NCI-H524 (cell line): ENCODE results near the gene PDK4.
A peak's percentile ranks its signal among the peaks of the same experiment; 100 is the strongest.
"Not testable (repeated sequence)": the region's sequence is repeated elsewhere in the genome, so short reads cannot be mapped to it uniquely, and the experiment has no call there.

ENCODE experiments used
- DNase-seq, 2 experiments: peaks; one replicate each; lab custom pipeline; 2025; lab: John Stamatoyannopoulos, UW

The PDK4 gene

GRCh38 chr7:95604811-95605210, 8.5 kb upstream of the PDK4 start:
- DNase-seq = not testable (repeated sequence)

DNA sequence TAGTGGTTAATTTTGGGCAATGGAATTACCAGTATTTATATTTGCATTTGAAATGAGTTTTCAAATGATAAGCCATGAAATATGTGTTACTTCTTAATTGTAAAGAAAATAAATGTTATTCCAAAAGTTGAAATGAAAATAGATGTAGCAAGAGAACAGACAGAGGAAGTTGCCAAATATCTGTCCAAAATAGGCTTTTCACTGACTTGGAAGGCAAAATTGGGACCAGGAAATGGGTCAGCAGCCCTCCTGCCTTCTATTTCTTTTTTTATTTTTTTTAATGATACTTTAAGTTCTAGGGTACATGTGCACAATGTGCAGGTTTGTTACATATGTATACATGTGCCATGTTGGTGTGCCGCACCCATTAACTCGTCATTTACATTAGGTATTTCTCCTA, 8.1 kb upstream of the PDK4 start:
- not testable (repeated sequence) for DNase-seq

DNA sequence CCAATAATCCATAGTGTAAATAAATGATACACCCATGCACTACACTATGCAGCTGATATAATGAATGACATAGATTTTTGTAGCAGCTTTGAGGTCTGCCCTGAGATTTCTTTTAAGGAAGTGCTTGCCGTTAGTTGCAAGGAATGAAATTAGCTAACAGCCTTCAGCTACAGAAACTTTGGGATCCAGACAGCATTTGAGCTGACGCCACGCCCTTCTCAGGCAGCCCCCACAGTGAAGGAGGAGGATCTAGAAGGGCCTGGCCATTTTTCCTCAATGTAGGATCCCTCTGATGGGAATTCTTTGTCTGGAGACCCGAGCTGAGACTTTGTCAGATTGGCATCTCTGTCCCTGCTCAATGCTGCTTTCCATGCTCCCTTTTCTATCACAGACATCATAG, 6.1 kb upstream of the PDK4 start:
- no peak for DNase-seq

GRCh38 chr7:95601316-95601715, 5.0 kb upstream of the PDK4 start:
- no peak for DNase-seq

DNA sequence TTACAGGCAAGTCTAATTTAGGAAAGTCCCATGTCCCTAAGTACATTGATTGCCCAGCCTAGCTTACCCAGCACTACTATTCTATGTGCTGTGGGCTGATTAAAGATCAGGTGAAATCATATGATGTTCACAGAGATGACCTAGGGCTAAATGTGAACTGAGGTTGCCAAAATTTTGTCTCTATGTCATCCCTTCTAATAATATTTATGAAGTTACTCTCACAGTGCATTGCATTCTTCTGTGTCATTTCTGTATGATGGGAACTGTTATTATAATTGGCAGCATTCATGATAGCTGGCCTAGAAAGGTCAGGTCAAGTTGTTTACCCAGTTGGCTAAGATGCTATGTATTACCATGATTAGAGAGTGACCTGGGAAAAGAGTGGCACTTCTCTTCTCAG, 2.8 kb upstream of the PDK4 start:
- DNase-seq = no peak

- peak in 1 of 2 experiments; percentile 2 for DNase-seq
Measured at GRCh38 chr7:95598511-95598910, 2.2 kb upstream of the PDK4 start.

DNA sequence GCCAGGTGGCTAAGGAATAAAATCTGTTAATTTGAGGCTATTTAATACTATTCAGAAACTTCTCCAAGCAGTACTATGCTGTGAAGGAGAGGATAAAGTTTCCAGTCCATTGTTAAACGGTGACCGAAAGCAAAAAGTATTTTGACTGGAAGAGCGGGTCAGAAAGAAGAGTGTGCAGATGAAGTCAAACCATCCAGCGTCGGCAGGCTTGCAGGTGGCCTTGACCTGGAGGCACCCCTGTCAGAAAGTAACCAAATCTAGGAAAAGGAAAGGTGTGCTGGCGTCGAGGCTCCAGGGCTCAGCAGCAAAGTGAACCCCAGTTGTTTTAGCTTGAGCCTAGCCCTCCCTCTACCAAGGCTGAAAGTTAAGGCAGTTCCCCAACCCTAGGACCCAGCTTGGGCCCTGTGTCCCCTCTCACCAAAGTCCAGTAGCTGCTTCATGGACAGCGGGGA, 544 bp downstream of the PDK4 start:
- no peak for DNase-seq

DNA sequence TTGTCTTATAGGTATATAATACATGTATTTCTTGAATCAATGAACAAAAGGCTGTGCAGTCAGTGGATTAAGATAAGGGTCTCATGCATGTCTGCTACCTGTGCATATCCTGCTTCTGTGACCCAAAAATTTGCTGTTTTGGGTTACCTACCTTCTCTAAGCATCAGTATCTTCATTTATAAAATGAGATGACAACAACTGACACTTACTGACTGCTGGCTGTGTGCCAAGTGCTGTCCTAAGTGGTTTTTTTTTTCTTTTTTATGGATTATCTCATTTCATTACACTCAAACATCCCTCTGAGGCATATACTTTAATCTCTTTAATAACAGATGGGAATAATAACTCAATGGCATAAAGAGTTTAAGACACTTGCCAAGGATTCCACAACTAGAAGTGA, 2.1 kb downstream of the PDK4 start:
- peak; percentile 53 to 82 for DNase-seq

DNA sequence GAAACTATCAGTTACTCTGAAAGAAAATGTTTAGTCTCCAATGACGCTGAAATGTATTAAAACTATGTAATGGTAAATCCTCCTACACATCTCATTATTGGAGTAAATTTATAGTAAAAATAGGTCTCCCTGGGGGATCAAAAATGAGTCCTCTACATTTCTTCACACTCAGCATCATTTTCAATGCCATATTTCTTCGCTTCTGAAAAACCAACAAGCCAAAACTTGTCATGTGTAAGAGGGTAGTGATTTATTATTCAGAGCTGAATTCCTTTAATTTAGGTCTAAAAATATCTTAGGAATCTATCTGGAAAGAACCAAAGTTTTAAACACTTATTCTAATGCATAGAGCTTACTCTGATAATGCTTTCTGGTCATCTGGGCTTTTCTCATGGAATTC, 3.0 kb downstream of the PDK4 start:
- no peak for DNase-seq

DNA sequence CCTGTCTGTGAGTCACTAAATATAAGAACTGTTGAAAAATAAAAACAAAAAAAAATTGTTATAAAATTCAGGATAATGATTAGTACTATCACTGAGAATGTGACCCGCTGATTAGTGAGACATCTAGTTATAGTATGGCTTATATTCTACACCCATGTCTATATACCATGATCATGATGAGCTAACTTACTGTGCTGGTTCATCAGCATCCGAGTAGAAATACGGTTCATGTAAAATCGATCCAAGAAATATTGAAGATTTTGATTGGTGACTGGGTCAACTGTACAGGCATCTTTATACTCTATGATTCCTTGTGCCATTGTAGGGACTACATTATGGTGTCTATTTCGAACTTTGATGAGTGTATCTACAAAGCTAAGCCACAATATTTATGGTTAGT, 3.7 kb downstream of the PDK4 start:
- no peak for DNase-seq

- DNase-seq = no peak
Measured at GRCh38 chr7:95590387-95591248, 5.7 kb downstream of the PDK4 start.

DNA sequence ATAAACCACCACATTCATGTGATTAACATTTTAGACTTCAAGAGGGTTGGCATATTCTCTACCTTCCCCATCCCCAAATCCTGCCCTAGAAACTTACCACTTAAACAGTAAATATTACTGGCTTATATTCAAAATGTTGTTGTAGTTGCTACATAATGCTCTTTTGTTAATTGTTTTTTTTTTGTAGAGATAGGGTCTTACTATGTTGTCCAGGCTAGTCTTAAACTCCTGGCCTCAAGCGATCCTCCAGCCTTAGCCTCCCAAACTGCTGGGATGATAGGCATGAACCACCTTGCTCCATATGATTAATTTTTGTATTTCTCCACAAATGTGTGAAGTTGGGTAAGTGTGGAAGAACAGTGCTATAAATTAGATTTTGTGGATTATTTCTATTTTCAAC, 6.5 kb downstream of the PDK4 start:
- DNase-seq = no peak

GRCh38 chr7:95589031-95589430, 7.3 kb downstream of the PDK4 start:
- no peak for DNase-seq

DNA sequence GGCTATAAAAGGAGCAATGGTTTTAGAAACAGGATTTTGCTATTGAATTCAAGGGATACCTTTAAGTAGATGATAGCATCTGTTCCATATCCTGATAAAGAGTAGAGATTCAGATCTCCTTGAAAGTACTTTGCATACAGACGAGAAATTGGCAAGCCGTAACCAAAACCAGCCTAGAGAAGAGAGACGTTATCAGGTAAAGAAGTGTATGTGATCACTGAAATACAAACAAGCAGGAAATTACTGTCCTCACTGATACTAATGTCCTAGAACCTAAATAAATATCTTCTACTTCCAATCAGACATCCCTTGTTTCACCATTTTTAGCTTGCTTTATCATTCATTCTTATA, 9.4 kb downstream of the PDK4 start:
- peak in 1 of 2 experiments; percentile 57 for DNase-seq

DNA sequence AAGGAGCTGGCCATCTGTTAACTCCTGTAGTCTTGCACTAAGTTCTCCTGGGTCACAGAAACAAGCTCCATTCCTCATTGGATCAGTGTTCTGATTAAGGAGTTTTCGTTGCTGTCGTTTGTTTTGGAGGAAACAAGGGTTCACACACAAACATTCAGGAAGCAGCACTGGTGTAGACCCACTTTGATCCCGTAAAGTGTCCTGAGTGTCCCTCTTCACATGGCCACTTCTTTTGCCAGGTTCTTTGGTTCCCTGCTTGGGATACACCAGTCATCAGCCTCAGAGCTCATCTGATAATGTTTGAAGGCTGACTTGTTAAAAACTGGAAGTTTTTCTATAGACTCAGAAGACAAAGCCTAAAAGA, 10.9 kb downstream of the PDK4 start:
- no peak for DNase-seq

DNA sequence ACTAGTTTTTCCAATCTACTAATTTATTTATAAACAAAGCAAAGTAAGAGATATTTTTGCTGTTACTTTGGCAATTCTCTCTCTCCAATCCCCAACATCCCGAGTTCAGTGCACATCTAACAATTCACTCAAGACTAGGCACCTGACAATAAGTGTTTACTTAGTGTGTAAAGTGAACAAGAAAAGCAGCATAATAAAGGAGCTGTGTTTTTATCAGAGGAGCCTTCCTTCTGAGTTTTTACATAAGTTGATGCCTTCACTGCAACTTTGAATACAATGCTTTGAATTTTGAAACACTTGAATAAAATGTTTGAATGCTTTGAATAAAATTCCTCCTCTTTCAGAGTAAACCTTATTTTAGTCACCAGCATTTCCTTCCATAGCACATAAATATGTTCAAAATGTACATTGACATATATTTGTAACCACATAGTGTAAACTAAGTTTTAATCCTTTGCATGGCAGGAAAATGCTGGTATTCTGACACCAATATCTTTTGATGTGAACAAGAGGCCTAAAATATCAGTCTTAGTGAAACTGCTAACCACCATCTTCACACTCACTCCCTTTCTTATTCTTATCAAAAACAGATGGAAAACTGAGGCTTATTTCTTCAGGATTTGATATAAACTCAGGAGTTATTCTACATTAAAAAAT, 11.4 kb downstream of the PDK4 start:
- no peak for DNase-seq

DNA sequence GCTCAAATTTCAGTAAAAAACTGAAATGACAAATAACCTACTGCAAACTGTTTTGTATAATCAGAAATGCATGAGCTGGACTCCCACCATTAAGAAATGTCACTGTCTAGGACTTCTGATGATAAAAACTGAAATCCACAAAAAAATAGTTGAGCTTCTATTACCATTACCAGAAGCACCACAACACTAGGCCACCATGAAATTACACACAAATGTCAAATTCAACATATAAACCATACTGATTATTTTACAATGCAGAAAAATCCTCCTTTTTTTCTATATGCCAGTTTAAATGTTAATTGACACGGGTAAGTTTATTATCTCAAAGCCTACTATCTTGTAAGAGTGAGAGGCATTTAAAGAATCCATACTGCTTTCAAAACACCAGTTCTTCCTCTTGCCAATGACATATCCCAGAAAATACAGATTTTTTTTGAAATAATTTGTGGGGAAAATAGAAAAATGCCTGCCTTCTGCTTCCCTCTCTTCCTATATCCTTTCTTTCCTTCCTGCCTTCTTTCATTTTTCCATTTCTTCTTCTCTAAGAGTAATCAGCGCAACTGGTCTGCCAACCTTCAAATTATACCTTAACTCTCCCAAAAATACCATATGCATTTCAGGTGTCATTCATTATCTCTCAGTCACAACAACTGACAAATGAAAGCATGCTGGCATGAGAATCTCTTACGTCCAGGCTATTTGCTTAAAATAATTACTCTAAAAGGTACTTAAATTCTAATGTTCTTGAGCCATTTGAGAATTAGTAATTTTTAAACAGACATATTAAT, 12.3 kb downstream of the PDK4 start:
- DNase-seq = no peak

DNA sequence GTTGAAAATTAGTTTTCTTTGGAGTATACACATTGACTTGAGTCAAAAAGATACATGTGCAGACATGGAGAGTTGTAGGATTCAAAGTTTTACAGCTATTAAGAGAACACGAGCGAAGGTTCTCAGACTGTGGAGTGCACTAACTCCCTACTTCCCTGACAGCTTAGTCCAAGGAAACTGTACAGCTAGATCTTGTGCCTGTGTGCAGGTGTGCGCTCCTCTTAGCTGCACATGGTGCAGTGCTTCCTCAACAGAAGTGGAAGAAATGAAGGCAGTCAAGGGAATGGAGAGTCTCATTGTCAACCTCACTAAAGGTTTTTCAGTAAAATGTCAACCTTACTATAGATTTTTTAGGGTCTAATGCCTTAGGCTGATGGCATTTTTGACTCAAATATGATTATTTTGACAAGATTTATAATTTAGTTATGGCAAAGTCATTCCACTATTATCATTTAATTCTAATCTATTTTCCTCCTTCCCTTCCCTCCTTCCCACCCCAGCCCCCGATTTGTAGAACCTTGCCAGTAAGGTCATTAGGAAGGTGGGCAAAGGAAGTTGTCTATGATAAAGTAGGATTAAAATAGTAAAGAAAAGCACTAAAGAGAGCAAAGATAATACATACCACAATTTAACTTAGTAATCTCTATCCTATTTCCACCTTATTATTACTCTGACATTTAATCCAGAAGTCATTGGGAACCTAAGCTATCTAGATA, 13.6 kb downstream of the PDK4 start:
- no peak for DNase-seq

DNA sequence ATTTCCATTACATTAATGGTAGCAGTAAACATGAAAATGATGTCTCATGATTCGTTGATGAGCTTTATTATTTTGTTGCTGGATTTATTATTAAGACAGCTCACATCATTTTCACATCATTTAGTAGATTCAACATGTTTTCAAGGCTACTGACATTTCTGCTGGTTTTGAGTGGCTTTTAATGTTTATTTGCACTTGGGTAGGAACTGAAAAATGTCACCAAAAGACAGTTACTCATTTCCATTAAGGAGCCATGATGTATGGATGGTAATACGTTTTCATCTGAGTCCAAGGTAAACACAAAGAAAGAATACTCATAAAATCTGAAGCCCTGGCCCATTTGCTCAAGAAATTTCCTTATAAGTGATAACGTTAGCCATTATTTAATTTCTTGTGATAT, 14.8 kb downstream of the PDK4 start:
- no peak for DNase-seq

DNA sequence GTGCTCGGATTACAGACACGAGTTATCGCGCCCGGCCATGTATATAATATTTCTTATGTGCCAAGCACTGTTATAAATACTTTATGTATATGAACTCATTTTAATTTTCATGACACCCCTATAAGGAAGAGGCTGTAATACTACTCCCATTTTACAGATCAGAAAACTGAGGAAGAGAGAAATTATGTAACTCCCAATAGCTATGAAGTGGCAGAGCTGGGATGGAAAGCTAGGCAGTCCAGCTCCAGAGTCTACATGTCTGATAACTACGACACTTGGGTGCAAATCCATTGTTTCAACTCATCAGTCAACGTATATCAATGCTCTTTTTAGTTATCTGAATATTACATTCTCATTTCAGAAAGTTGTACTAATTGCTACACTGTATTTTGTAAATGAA, 17.0 kb downstream of the PDK4 start:
- no peak for DNase-seq

DNA sequence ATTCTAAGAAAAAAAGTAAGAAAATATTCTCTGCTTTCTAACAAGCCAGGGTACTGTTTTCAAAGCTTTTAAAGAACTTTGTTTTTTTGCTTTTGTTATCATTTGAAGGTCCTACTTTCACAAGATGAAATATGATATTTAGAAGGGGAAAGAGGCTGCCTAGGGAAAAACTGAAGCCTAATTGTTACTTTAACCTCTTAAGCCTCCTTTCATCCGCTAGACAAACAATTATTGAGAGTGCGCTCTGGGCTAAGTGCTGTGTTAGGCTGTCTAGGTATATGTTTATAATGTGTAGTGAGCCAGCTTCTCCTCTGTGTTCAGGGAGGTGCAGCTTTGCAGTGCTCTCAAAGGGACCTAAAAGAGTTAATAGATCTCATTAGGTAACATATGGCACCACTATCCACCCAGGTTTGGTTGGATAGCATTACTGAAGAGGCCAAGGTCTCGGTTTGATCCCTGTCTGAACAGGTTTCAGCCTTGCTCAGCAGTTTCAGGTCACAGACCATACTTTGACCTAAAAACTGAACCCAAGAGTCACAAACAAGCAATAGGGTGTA, 17.9 kb downstream of the PDK4 start:
- peak; percentile 92 to 98 for DNase-seq

- no peak for DNase-seq
Measured at GRCh38 chr7:95577137-95577536, 19.2 kb downstream of the PDK4 start.
